Liver (tissue), 9 donors: ENCODE data around the gene STK39. TPM values are rescaled to one million over a fixed set of nuclear protein-coding genes. Genes with fewer than 3 reads are reported as not detected.

Experiments used
- DNase-seq: peaks from one replicate; pipeline ENCODE4 v3.0.0-alpha.2; 2017; ENCODE audit warnings: low spot score
- H3K27ac ChIP-seq, 2 donors: one replicate each; pipeline ENCODE4 v1.7.0; 2013; ENCODE audit warnings: inconsistent platforms in 2 of 2, low read length in 2 of 2, control low read depth in 1 of 2, low read depth in 1 of 2, mild to moderate bottlenecking in 1 of 2
- H3K27me3 ChIP-seq, 4 donors: one replicate each; pipeline versions ENCODE4 v1.6.1 to v1.7.0; 2013; ENCODE audit warnings: low read length in 3 of 4, inconsistent platforms in 1 of 4, mild to moderate bottlenecking in 1 of 4, moderate library complexity in 1 of 4; ENCODE audit not compliant: control insufficient read depth in 4 of 4, insufficient read depth in 4 of 4
- H3K36me3 ChIP-seq, 4 donors: one replicate each; pipeline versions ENCODE4 v1.6.1 to v1.7.0; 2013; ENCODE audit warnings: low read length in 3 of 4, mild to moderate bottlenecking in 3 of 4, low read depth in 1 of 4, moderate library complexity in 1 of 4; ENCODE audit not compliant: control insufficient read depth in 4 of 4, insufficient read depth in 3 of 4
- H3K4me1 ChIP-seq, 4 donors: one replicate each; pipeline versions ENCODE4 v1.6.1 to v1.7.0; 2013; ENCODE audit warnings: low read length in 3 of 4, mild to moderate bottlenecking in 3 of 4, moderate library complexity in 1 of 4; ENCODE audit not compliant: control insufficient read depth in 4 of 4, insufficient read depth in 4 of 4
- H3K4me3 ChIP-seq, 3 donors: one replicate each; pipeline versions ENCODE4 v1.6.1 to v1.7.0; 2013; ENCODE audit warnings: low read length in 3 of 3, control low read depth in 1 of 3, low read depth in 1 of 3, mild to moderate bottlenecking in 1 of 3
- H3K9ac ChIP-seq, 2 donors: one replicate each; pipeline ENCODE4 v1.7.0; 2013; ENCODE audit warnings: low read length in 2 of 2, mild to moderate bottlenecking in 2 of 2, moderate library complexity in 2 of 2, control low read depth in 1 of 2, low read depth in 1 of 2
- H3K9me3 ChIP-seq, 4 donors: one replicate each; pipeline versions ENCODE4 v1.6.1 to v1.7.0; 2013; ENCODE audit warnings: low read length in 3 of 4; ENCODE audit not compliant: control insufficient read depth in 4 of 4
- ATF3 ChIP-seq: IDR thresholded peaks from 2 replicates; pipeline ENCODE4 v1.6.1; 2016; ENCODE audit warnings: antibody characterized with exemption
- CTCF ChIP-seq: fragments of 150-350 bp; IDR thresholded peaks from 2 replicates; pipeline ENCODE4 v1.5.1; 2017; ENCODE audit warnings: improper control_type of control experiment, low read depth, low read length; ENCODE audit not compliant: missing input control
- EGR1 ChIP-seq, 2 donors: IDR thresholded peaks; 2 replicates each; pipeline ENCODE4 v1.6.1; 2016 to 2018; ENCODE audit warnings: antibody characterized with exemption in 2 of 2, low read depth in 2 of 2
- FOXA1 ChIP-seq: IDR thresholded peaks from 2 replicates; pipeline ENCODE4 v1.6.1; 2016; ENCODE audit warnings: antibody characterized with exemption
- FOXA2 ChIP-seq: IDR thresholded peaks from 2 replicates; pipeline ENCODE4 v1.6.1; 2016; ENCODE audit warnings: antibody characterized with exemption
- GABPA ChIP-seq, 2 donors: IDR thresholded peaks in 1 of 2; conservative IDR thresholded peaks in 1 of 2; 2 replicates each; pipeline ENCODE4 v1.6.1; 2016; ENCODE audit warnings: antibody characterized with exemption in 2 of 2, mild to moderate bottlenecking in 1 of 2, moderate library complexity in 1 of 2
- HNF4G ChIP-seq: IDR thresholded peaks from 2 replicates; pipeline ENCODE4 v1.6.1; 2016; ENCODE audit warnings: antibody characterized with exemption
- MAX ChIP-seq: IDR thresholded peaks from 2 replicates; pipeline ENCODE4 v1.6.1; 2016; ENCODE audit warnings: antibody characterized with exemption
- RAD21 ChIP-seq, 2 donors: IDR thresholded peaks; 2 replicates each; pipeline ENCODE4 v1.6.1; 2016; ENCODE audit warnings: antibody characterized with exemption in 2 of 2, mild to moderate bottlenecking in 2 of 2
- REST ChIP-seq: IDR thresholded peaks from 2 replicates; pipeline ENCODE4 v1.6.1; 2016; ENCODE audit warnings: antibody characterized with exemption, mild to moderate bottlenecking
- RXRA ChIP-seq, 2 donors: IDR thresholded peaks; 2 replicates each; pipeline ENCODE4 v1.6.1; 2017 to 2018; ENCODE audit warnings: antibody characterized with exemption in 2 of 2, mild to moderate bottlenecking in 1 of 2
- SP1 ChIP-seq: IDR thresholded peaks from 2 replicates; pipeline ENCODE4 v1.6.1; 2018; ENCODE audit warnings: antibody characterized with exemption, mild to moderate bottlenecking
- TAF1 ChIP-seq: conservative IDR thresholded peaks from 2 replicates; pipeline ENCODE4 v1.6.1; 2016; ENCODE audit warnings: antibody characterized with exemption, mild to moderate bottlenecking
- YY1 ChIP-seq: IDR thresholded peaks from 2 replicates; pipeline ENCODE4 v1.6.1; 2016; ENCODE audit warnings: antibody characterized with exemption, mild to moderate bottlenecking
- ZBTB33 ChIP-seq: IDR thresholded peaks from 2 replicates; pipeline ENCODE4 v1.6.1; 2016; ENCODE audit warnings: antibody characterized with exemption
- WGBS: extraction: QIAGEN DNeasy Blood & Tissue Kit; methylation state at CpG from one replicate; pipeline ENCODE4 v1.1.7; 2013; 5-methylcytosine and 5-hydroxymethylcytosine counted together
- polyA plus RNA-seq, 2 donors: library from polyadenylated mRNA; stranded (reverse) in 1 of 2; unstranded in 1 of 2; fragments of 200-250 nt in 1 of 2; fragments of >200 nt in 1 of 2; fragmentation: Nextera tagmentation in 1 of 2; extraction: Ambion mirVana in 1 of 2; gene quantifications; one replicate each; pipeline versions ENCODE4 v1.2.1 to v1.2.3, GENCODE V29; 2013 to 2015
- total RNA-seq, 2 donors: library from RNA; depleted of rRNA; stranded (reverse); fragments of >200 nt; gene quantifications; one replicate each; pipeline ENCODE4 v1.2.3, GENCODE V29; 2014
- donor health status: healthy.
- donor health status: healthy.
- donor health status: healthy.
- donor health status: healthy.
- donor health status: healthy.

STK39 gene
- total and polyA plus RNA-seq, 4 donors: 0.29 to 1.8 (median 0.73) TPM

- Histone ChIP-seq H3K4me1 (no peaks in the 10 kb centered on the region), H3K9ac (no peak overlapping the region), H3K36me3 (no peaks in the 10 kb centered on the region), H3K27me3 (no peaks in the 10 kb centered on the region), H3K4me3 (no peak overlapping the region), H3K27ac (no peak overlapping the region), H3K9me3 (no peaks in the 10 kb centered on the region)
- TF ChIP-seq ATF3 (no peak), RXRA (IDR thresholded peaks at IDR 0.05) (no peak), ZBTB33 (no peak), FOXA2 (no peak), CTCF (no peak), TAF1 (no peak), REST (no peak), RAD21 (IDR thresholded peaks at IDR 0.05) (no peak), HNF4G (no peak)
- no peak for DNase-seq
Measured at GRCh38 chr2:168185583-168186274, 61.7 kb downstream of the STK39 start.

- TF ChIP-seq HNF4G (no peak), EGR1 (IDR thresholded peaks at IDR 0.05; ENCODE audit: low read depth in 2 of 2) (no peak), GABPA (IDR thresholded peaks at IDR 0.05 in 1 of 2, conservative IDR thresholded peaks at IDR 0.05 in 1 of 2) (no peak), TAF1 (no peak), REST (no peak), ATF3 (no peak), MAX (no peak), SP1 (no peak), FOXA1 (no peak), YY1 (no peak), ZBTB33 (no peak)
- WGBS: 83% methylated on average over 4 of the region's 4 CpGs
- Histone ChIP-seq H3K9ac (no peak overlapping the region), H3K4me1 (no peaks in the 10 kb centered on the region), H3K4me3 (no peak overlapping the region), H3K27me3 (no peaks in the 10 kb centered on the region), H3K27ac (no peak overlapping the region), H3K36me3 (no peaks in the 10 kb centered on the region), H3K9me3 (no peaks in the 10 kb centered on the region)
- DNase-seq: no peak
Measured at GRCh38 chr2:168184681-168185513, 62.5 kb downstream of the STK39 start.
